T-cell (primary cell): ENCODE measurements around the gene HLA-DOA. TPM values are rescaled to one million over a fixed set of nuclear protein-coding genes. Genes with fewer than 3 reads are reported as not detected.
A peak's percentile ranks its signal among the peaks of the same experiment; 100 is the strongest.

Experiments
- ATAC-seq, 4 experiments: fragments of 200-7000 bp in 3 of 4; fragments of 150-1000 bp in 1 of 4; cut with Tn5 transposase; replicated peaks in 1 of 4; 1 replicate in 3 of 4; 2 replicates in 1 of 4; pipeline ENCODE4 v1.10.0; 2021; ENCODE audit warnings: moderate library complexity in 3 of 4, mild to moderate bottlenecking in 2 of 4, moderate number of reproducible peaks in 1 of 4
- CTCF ChIA-PET, 2 donors: fragments of 300-600 bp; sonication (Branson Sonifier 250); formaldehyde crosslinking; loops; one replicate each; lab custom pipeline; 2022; ENCODE audit warnings: antibody characterized with exemption in 2 of 2; lab: Charles Lee
- POLR2A ChIA-PET, 2 donors: fragments of 300-600 bp; sonication (Branson Sonifier 250); formaldehyde crosslinking; loops; one replicate each; lab custom pipeline; 2022; ENCODE audit warnings: antibody characterized with exemption in 2 of 2; lab: Charles Lee
- DNase-seq, 35 experiments: peaks; one replicate each; pipeline versions ENCODE4 v3.0.0 to v3.0.0-alpha.2; 2013 to 2023
- H3K27ac ChIP-seq: one replicate; pipeline ENCODE4 v1.5.1; 2013; ENCODE audit warnings: low read length
- H3K27me3 ChIP-seq, 2 experiments: replicated peaks in 1 of 2; 1 replicate in 1 of 2; 2 replicates in 1 of 2; pipeline versions ENCODE4 v1.6.1 to v1.7.0; 2013; ENCODE audit warnings: low read length in 1 of 2, mixed read lengths in 1 of 2; ENCODE audit not compliant: control insufficient read depth in 2 of 2, insufficient read depth in 2 of 2; ENCODE audit errors: extremely low read depth in 1 of 2
- H3K36me3 ChIP-seq, 2 donors: 1 replicate in 1 of 2; 2 replicates in 1 of 2; pipeline versions ENCODE4 v1.6.1 to v1.7.0; 2013; ENCODE audit warnings: low read length in 1 of 2; ENCODE audit not compliant: control insufficient read depth in 2 of 2, insufficient read depth in 1 of 2; ENCODE audit errors: extremely low read depth in 1 of 2
- H3K4me1 ChIP-seq, 2 experiments: 1 replicate in 1 of 2; 2 replicates in 1 of 2; pipeline versions ENCODE4 v1.6.1 to v1.7.0; 2013; ENCODE audit warnings: low read length in 2 of 2, mixed read lengths in 1 of 2; ENCODE audit not compliant: insufficient read depth in 2 of 2, control insufficient read depth in 1 of 2; ENCODE audit errors: extremely low read depth in 1 of 2
- H3K4me3 ChIP-seq, 2 donors: 1 replicate in 1 of 2; 2 replicates in 1 of 2; pipeline versions ENCODE4 v1.5.1 to v1.7.0; 2013; ENCODE audit warnings: mild to moderate bottlenecking in 2 of 2, low read length in 1 of 2, moderate library complexity in 1 of 2; ENCODE audit not compliant: control insufficient read depth in 1 of 2; ENCODE audit errors: extremely low read depth in 1 of 2
- H3K9me3 ChIP-seq: 2 replicates; pipeline ENCODE4 v1.7.0; 2013
- H3K27ac Mint-ChIP-seq, 2 donors: one replicate each; pipeline ENCODE4 v1.8.0; 2020 to 2021; ENCODE audit warnings: mild to moderate bottlenecking in 2 of 2, mixed read lengths in 2 of 2
- H3K27me3 Mint-ChIP-seq, 2 donors: one replicate each; pipeline ENCODE4 v1.8.0; 2021 to 2022; ENCODE audit warnings: mixed read lengths in 2 of 2
- H3K36me3 Mint-ChIP-seq: one replicate; pipeline ENCODE4 v1.8.0; 2021; ENCODE audit warnings: mixed read lengths
- H3K4me1 Mint-ChIP-seq, 3 donors: one replicate each; pipeline ENCODE4 v1.8.0; 2020 to 2022; ENCODE audit warnings: mixed read lengths in 3 of 3, mild to moderate bottlenecking in 1 of 3
- H3K4me3 Mint-ChIP-seq, 3 donors: one replicate each; pipeline ENCODE4 v1.8.0; 2020 to 2022; ENCODE audit warnings: mild to moderate bottlenecking in 3 of 3, mixed read lengths in 3 of 3, moderate library complexity in 3 of 3
- H3K9me3 Mint-ChIP-seq, 3 donors: one replicate each; pipeline ENCODE4 v1.8.0; 2020 to 2022; ENCODE audit warnings: mixed read lengths in 3 of 3
- WGBS: methylation state at CpG from one replicate; pipeline ENCODE4 v1.1.5; 2013; ENCODE audit warnings: missing lambda C conversion rate; ENCODE audit not compliant: insufficient coverage; 5-methylcytosine and 5-hydroxymethylcytosine counted together
- total RNA-seq, 35 experiments: library from RNA in 6 of 35; stranded (reverse) in 6 of 35; fragments of 120-200 nt in 1 of 35; gene quantifications; one replicate each; pipeline versions ENCODE4 v1.2.1 to v1.2.4 and lab custom pipeline; 2013 to 2026

The HLA-DOA gene
- total RNA-seq, 5 donors from 2014 or later (not counting 1 experiment from before 2014, with no cell fraction given) = 6.1 to 17.0 (median 13.4) TPM

GRCh38 chr6:32993363-32993973, 15.9 kb downstream of the HLA-DOA start:
- Mint-ChIP-seq H3K27ac (no peak overlapping the region), H3K36me3 (no peaks in the 10 kb centered on the region), H3K27me3 (peaks cover 3 to 7% of the 10 kb centered on the region in 2 donors), H3K4me1 (no peaks in the 10 kb centered on the region), H3K4me3 (no peak overlapping the region), H3K9me3 (no peaks in the 10 kb centered on the region)
- DNase-seq (no peak), ATAC-seq (no peak)
- ChIA-PET CTCF (interaction anchor here in 1 of 2 donors (0.6 to 1.4 kb wide), 4 partner anchors 9 to 758 kb away, joined by 3 to 6 read pairs (median 4); no protein-coding TSS in a partner anchor), POLR2A (interaction anchor here (0.7 kb wide), 3 partner anchors 222 to 927 kb away, joined by 3 to 11 read pairs (median 5); no protein-coding TSS in a partner anchor)
- Histone ChIP-seq H3K27me3 (peaks cover 0 to 8% of the 10 kb centered on the region in 2 experiments), H3K9me3 (no peaks in the 10 kb centered on the region), H3K27ac (no peak overlapping the region), H3K4me3 (no peak overlapping the region), H3K36me3 (no peaks in the 10 kb centered on the region), H3K4me1 (no peaks in the 10 kb centered on the region)
- WGBS = no CpG with 5 or more reads among the region's 9 CpGs

GRCh38 chr6:32991972-32992371, 17.4 kb downstream of the HLA-DOA start:
- ATAC-seq (no peak), DNase-seq (no peak)
- no peaks in the 10 kb centered on the region for H3K27me3 Mint-ChIP-seq
- Histone ChIP-seq H3K9me3 (no peaks in the 10 kb centered on the region), H3K4me3 (no peak overlapping the region), H3K27ac (no peak overlapping the region), H3K27me3 (peaks cover 0 to 8% of the 10 kb centered on the region in 2 experiments), H3K36me3 (no peaks in the 10 kb centered on the region), H3K4me1 (no peaks in the 10 kb centered on the region)
- POLR2A ChIA-PET = interaction anchor here (0.6 kb wide), 2 partner anchors 87 to 583 kb away, joined by 3 to 4 read pairs; no protein-coding TSS in a partner anchor
- H3K4me3 Mint-ChIP-seq = no peak overlapping the region
- no peaks in the 10 kb centered on the region for H3K36me3 Mint-ChIP-seq
- H3K27ac Mint-ChIP-seq = no peak overlapping the region
- whole genome bisulfite sequencing = 100% methylated on average over 1 of the region's 4 CpGs
- H3K4me1 Mint-ChIP-seq = no peaks in the 10 kb centered on the region
- CTCF ChIA-PET = no interaction called here
- no peaks in the 10 kb centered on the region for H3K9me3 Mint-ChIP-seq

DNA sequence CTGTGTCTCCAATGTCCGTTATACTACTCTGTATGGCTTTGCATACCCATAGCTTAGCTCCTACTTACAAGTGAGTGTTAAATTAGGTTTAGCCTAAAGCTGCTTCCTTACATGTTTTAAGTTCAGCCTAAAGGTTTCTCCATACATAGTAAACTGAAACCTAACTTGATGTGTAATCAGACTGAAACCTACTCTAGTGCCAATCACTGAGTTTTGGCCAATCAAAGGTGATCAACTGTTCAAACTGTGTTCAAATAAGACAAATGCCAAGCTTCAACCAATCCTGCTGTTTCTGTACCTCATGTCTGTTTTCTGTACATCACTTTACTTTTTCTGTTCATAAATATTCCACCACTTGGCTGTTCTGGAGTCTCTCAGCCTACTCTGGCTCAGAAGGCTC, 20.0 kb downstream of the HLA-DOA start:
- peaks cover 0 to 5% of the 10 kb centered on the region in 2 experiments for H3K4me1 ChIP-seq
- H3K27ac Mint-ChIP-seq = no peak overlapping the region
- POLR2A ChIA-PET = no interaction called here

DNA sequence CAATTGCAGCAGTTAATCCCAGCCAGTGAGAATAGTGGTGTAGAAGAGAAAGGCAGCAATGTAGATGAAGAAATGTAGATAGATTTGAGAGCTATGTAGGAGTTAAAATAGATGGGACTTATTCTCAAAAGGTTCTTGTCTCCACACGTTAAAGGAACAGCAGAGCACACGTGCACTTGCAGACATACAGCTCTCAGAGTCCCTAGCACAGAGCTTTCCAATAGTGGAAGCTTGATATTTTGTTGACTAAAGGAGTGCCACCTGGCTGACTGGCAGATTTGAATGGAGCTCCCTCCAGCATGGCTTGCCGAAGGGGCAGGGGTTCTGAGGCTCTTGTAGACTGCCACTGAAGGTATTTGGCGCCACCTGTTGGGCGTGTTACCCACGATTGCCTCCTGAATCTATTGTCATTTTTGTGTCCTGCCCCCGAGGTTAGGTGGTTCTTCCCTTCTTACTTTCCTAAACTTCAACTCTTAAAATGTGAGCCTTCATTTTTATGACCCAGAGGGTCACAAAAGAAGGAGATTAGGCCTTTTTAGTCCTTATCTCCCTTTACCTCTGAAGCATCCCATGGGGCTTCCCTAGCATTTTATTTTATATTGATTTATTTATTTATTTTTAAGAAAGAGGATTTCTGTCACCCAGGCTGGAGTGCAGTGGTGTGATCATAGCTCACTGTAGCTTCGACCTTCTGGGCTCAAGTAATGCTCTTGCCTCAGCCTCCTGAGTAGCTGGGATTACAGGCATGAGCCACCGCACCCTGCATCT, 24.6 kb downstream of the HLA-DOA start:
- Histone ChIP-seq H3K27ac (no peak overlapping the region), H3K9me3 (no peaks in the 10 kb centered on the region), H3K4me1 (peaks cover 0 to 9% of the 10 kb centered on the region in 2 experiments), H3K27me3 (no peaks in the 10 kb centered on the region), H3K36me3 (peaks cover 2 to 19% of the 10 kb centered on the region in 2 donors), H3K4me3 (no peak overlapping the region)
- ATAC-seq (peak; percentile 76 to 88 (median 86)), DNase-seq (peak; percentile 70 to 95 (median 88))
- H3K27me3 Mint-ChIP-seq = no peaks in the 10 kb centered on the region
- H3K9me3 Mint-ChIP-seq = no peaks in the 10 kb centered on the region
- 14% methylated on average over 7 of the region's 9 CpGs for WGBS
- H3K4me1 Mint-ChIP-seq = peaks cover 23 to 35% (median 26%) of the 10 kb centered on the region in 3 donors
- H3K36me3 Mint-ChIP-seq = peaks cover 11% of the 10 kb centered on the region
- CTCF ChIA-PET = interaction anchor here (0.6 to 6.0 kb wide), 49 partner anchors 8 to 158 kb away, joined by 3 to 124 read pairs (median 5); partner anchors contain the start of genes HLA-DMA (in 2 of the 2), PSMB9 (in 2 of the 2), TAP1 (in 2 of the 2) and BRD2 (in 1 of the 2)
- H3K27ac Mint-ChIP-seq = peak overlapping the region; percentile 50 to 83
- POLR2A ChIA-PET = interaction anchor here (0.5 to 2.5 kb wide), 11 partner anchors 10 to 1252 kb away, joined by 3 to 17 read pairs (median 4); partner anchors contain the start of genes BRD2 (in 1 of the 2) and HMGA1 (in 1 of the 2)
- H3K4me3 Mint-ChIP-seq = no peak overlapping the region

More for the DNA sequence above, 20.0 kb downstream of the HLA-DOA start:
- H3K4me3 Mint-ChIP-seq = no peak overlapping the region
- no peaks in the 10 kb centered on the region for H3K27me3 Mint-ChIP-seq
- no peaks in the 10 kb centered on the region for H3K36me3 Mint-ChIP-seq
- H3K9me3 Mint-ChIP-seq = no peaks in the 10 kb centered on the region
- DNase-seq = no peak
- Histone ChIP-seq H3K27me3 (peaks cover 0 to 2% of the 10 kb centered on the region in 2 experiments), H3K36me3 (no peaks in the 10 kb centered on the region), H3K27ac (no peak overlapping the region), H3K4me3 (no peak overlapping the region), H3K9me3 (no peaks in the 10 kb centered on the region)
- no CpG with 5 or more reads among the region's 1 CpG for WGBS
- no peak for ATAC-seq
- peaks cover 4 to 8% (median 6%) of the 10 kb centered on the region in 3 donors for H3K4me1 Mint-ChIP-seq
- CTCF ChIA-PET = interaction anchor here in 1 of 2 donors (1.4 kb wide), 2 partner anchors 36 to 56 kb away, joined by 4 to 7 read pairs; partner anchors contain the start of gene HLA-DMA

- H3K4me1 ChIP-seq = peaks cover 0 to 9% of the 10 kb centered on the region in 2 experiments
- Mint-ChIP-seq H3K27me3 (no peaks in the 10 kb centered on the region), H3K4me1 (peaks cover 27 to 39% (median 29%) of the 10 kb centered on the region in 3 donors), H3K36me3 (peaks cover 17% of the 10 kb centered on the region), H3K9me3 (no peaks in the 10 kb centered on the region), H3K27ac (peak overlapping the region; percentile 50 to 83), H3K4me3 (no peak overlapping the region)
- CTCF ChIA-PET = interaction anchor here (0.6 to 6.0 kb wide), 50 partner anchors 7 to 158 kb away, joined by 3 to 124 read pairs (median 4); partner anchors contain the start of genes HLA-DMA (in 2 of the 2), PSMB9 (in 2 of the 2), TAP1 (in 2 of the 2) and BRD2 (in 1 of the 2)
- peaks cover 2 to 26% of the 10 kb centered on the region in 2 donors for H3K36me3 ChIP-seq
- peak; percentile 2 to 28 (median 16) for ATAC-seq
- DNase-seq = no peak
- POLR2A ChIA-PET = interaction anchor here (0.5 to 2.5 kb wide), 9 partner anchors 11 to 146 kb away, joined by 3 to 17 read pairs (median 5); partner anchors contain the start of gene BRD2 (in 1 of the 2)
- H3K27me3 ChIP-seq = no peaks in the 10 kb centered on the region
- H3K4me3 ChIP-seq = no peak overlapping the region
- 33% methylated on average over 1 of the region's 3 CpGs for WGBS
- no peaks in the 10 kb centered on the region for H3K9me3 ChIP-seq
- no peak overlapping the region for H3K27ac ChIP-seq
Observed at GRCh38 chr6:32983964-32984621, 25.3 kb downstream of the HLA-DOA start.
